ENCODE results near the gene ARHGAP23.

Gene ARHGAP23

GRCh38 chr17:38442548-38442947 is 14.3 kb downstream of the ARHGAP23 start:
- peak; percentile 72 for DNase-seq

GRCh38 chr17:38443356-38444031 is 15.2 kb downstream of the ARHGAP23 start:
- no peak for DNase-seq

GRCh38 chr17:38444151-38444550 is 15.9 kb downstream of the ARHGAP23 start:
- peak; percentile 55 for DNase-seq

- no peak for DNase-seq
Measured at GRCh38 chr17:38447502-38448085, 19.3 kb downstream of the ARHGAP23 start.

GRCh38 chr17:38448208-38448771 is 20.0 kb downstream of the ARHGAP23 start:
- DNase-seq = peak; percentile 67

GRCh38 chr17:38449364-38449763 is 21.1 kb downstream of the ARHGAP23 start:
- DNase-seq = peak; percentile 87

- DNase-seq = no peak
Measured at GRCh38 chr17:38450557-38451029, 22.3 kb downstream of the ARHGAP23 start.

GRCh38 chr17:38451030-38451839 is 23.0 kb downstream of the ARHGAP23 start:
- DNase-seq = peak; percentile 98

GRCh38 chr17:38451840-38452529 is 23.7 kb downstream of the ARHGAP23 start:
- DNase-seq = peak; percentile 98

GRCh38 chr17:38452719-38453118 is 24.5 kb downstream of the ARHGAP23 start:
- no peak for DNase-seq

- peak; percentile 65 for DNase-seq
Measured at GRCh38 chr17:38453951-38454421, 25.7 kb downstream of the ARHGAP23 start.

- peak; percentile 92 for DNase-seq
Measured at GRCh38 chr17:38454532-38454931, 26.3 kb downstream of the ARHGAP23 start.

- DNase-seq = peak; percentile 68
Measured at GRCh38 chr17:38455288-38455915, 27.1 kb downstream of the ARHGAP23 start.

- no peak for DNase-seq
Measured at GRCh38 chr17:38456031-38456815, 28.0 kb downstream of the ARHGAP23 start.

GRCh38 chr17:38457577-38458371 is 29.5 kb downstream of the ARHGAP23 start:
- DNase-seq = no peak

GRCh38 chr17:38458521-38458920 is 30.3 kb downstream of the ARHGAP23 start:
- DNase-seq = no peak

GRCh38 chr17:38459567-38459966 is 31.3 kb downstream of the ARHGAP23 start:
- DNase-seq = no peak

GRCh38 chr17:38460082-38460715 is 31.9 kb downstream of the ARHGAP23 start:
- no peak for DNase-seq

- no peak for DNase-seq
Measured at GRCh38 chr17:38460716-38461630, 32.7 kb downstream of the ARHGAP23 start.
